Trophoblast cell (in vitro differentiated cells and primary cell): Measurements from ENCODE around the gene ODAD4.

Source experiments
- DNase-seq, 2 donors: peaks; one replicate each; pipeline ENCODE4 v3.0.0-alpha.2; 2016
- H2AFZ ChIP-seq: 2 replicates; pipeline ENCODE4 v1.6.1; 2013; ENCODE audit warnings: low read length, moderate library complexity, mild to moderate bottlenecking; ENCODE audit not compliant: insufficient read depth, poor library complexity
- H2AK5ac ChIP-seq: 2 replicates; pipeline ENCODE4 v1.6.1; 2013; ENCODE audit warnings: mild to moderate bottlenecking, low read length
- H2BK120ac ChIP-seq: 2 replicates; pipeline ENCODE4 v1.6.1; 2013; ENCODE audit warnings: low read length, mild to moderate bottlenecking, moderate library complexity; ENCODE audit not compliant: insufficient read depth, poor library complexity
- H2BK12ac ChIP-seq: 2 replicates; pipeline ENCODE4 v1.6.1; 2013; ENCODE audit warnings: mild to moderate bottlenecking, low read length, moderate library complexity
- H2BK5ac ChIP-seq: 2 replicates; pipeline ENCODE4 v1.6.1; 2013; ENCODE audit warnings: low read length, low read depth, moderate library complexity, mild to moderate bottlenecking; ENCODE audit not compliant: poor library complexity
- H3K14ac ChIP-seq: 2 replicates; pipeline ENCODE4 v1.6.1; 2013; ENCODE audit warnings: mild to moderate bottlenecking, low read length
- H3K18ac ChIP-seq: 2 replicates; pipeline ENCODE4 v1.6.1; 2013; ENCODE audit warnings: mild to moderate bottlenecking, low read length
- H3K23ac ChIP-seq: 2 replicates; pipeline ENCODE4 v1.6.1; 2013; ENCODE audit warnings: low read length
- H3K27ac ChIP-seq: 2 replicates; pipeline ENCODE4 v1.5.1; 2013; ENCODE audit warnings: low read depth, mild to moderate bottlenecking, inconsistent platforms, low read length, moderate library complexity
- H3K27me3 ChIP-seq: 2 replicates; pipeline ENCODE4 v1.6.1; 2013; ENCODE audit warnings: inconsistent platforms, mild to moderate bottlenecking, low read length, moderate library complexity; ENCODE audit not compliant: insufficient read depth
- H3K36me3 ChIP-seq, 2 experiments: 1 replicate in 1 of 2; 2 replicates in 1 of 2; pipeline ENCODE4 v1.6.1; 2013; ENCODE audit warnings: low read length in 2 of 2, mild to moderate bottlenecking in 2 of 2, moderate library complexity in 1 of 2; ENCODE audit not compliant: insufficient read depth in 2 of 2, control insufficient read depth in 1 of 2
- H3K4ac ChIP-seq: 2 replicates; pipeline ENCODE4 v1.6.1; 2013; ENCODE audit warnings: low read depth, mild to moderate bottlenecking, low read length, moderate library complexity
- H3K4me1 ChIP-seq, 2 experiments: 1 replicate in 1 of 2; 2 replicates in 1 of 2; pipeline ENCODE4 v1.6.1; 2013; ENCODE audit warnings: low read length in 2 of 2, mild to moderate bottlenecking in 2 of 2, moderate library complexity in 1 of 2; ENCODE audit not compliant: insufficient read depth in 2 of 2, control insufficient read depth in 1 of 2
- H3K4me2 ChIP-seq: 2 replicates; pipeline ENCODE4 v1.6.1; 2013; ENCODE audit warnings: inconsistent platforms, mild to moderate bottlenecking, low read length, moderate library complexity
- H3K4me3 ChIP-seq: 2 replicates; pipeline ENCODE4 v1.5.1; 2013; ENCODE audit warnings: mild to moderate bottlenecking, low read depth, low read length, inconsistent platforms
- H3K79me1 ChIP-seq: one replicate; pipeline ENCODE4 v1.6.1; 2013; ENCODE audit warnings: low read length
- H3K79me2 ChIP-seq: 2 replicates; pipeline ENCODE4 v1.6.1; 2013; ENCODE audit warnings: low read length, mild to moderate bottlenecking; ENCODE audit not compliant: control insufficient read depth, insufficient read depth, poor library complexity
- H3K9ac ChIP-seq: 2 replicates; pipeline ENCODE4 v1.6.1; 2013; ENCODE audit warnings: mild to moderate bottlenecking, low read length
- H3K9me3 ChIP-seq: 2 replicates; pipeline ENCODE4 v1.6.1; 2013; ENCODE audit warnings: low read depth, mild to moderate bottlenecking, control low read depth, inconsistent platforms, low read length; ENCODE audit not compliant: insufficient read depth
- H4K12ac ChIP-seq: 2 replicates; pipeline ENCODE4 v1.6.1; 2013; ENCODE audit warnings: low read depth, mild to moderate bottlenecking, low read length, moderate library complexity
- H4K8ac ChIP-seq: 2 replicates; pipeline ENCODE4 v1.6.1; 2013; ENCODE audit warnings: low read depth, mild to moderate bottlenecking, low read length, moderate library complexity
- H4K91ac ChIP-seq: one replicate; pipeline ENCODE4 v1.6.1; 2013; ENCODE audit warnings: low read depth, mild to moderate bottlenecking, low read length, moderate library complexity
- WGBS: extraction: QIAGEN DNeasy Blood & Tissue Kit; methylation state at CpG from one replicate; pipeline ENCODE4 v1.1.7; 2013; ENCODE audit warnings: missing lambda C conversion rate; ENCODE audit not compliant: insufficient read length, insufficient coverage; ENCODE audit errors: extremely low coverage; 5-methylcytosine and 5-hydroxymethylcytosine counted together

Gene ODAD4

GRCh38 chr17:41919840-41920579, 10.4 kb upstream of the ODAD4 start:
- DNase-seq = no peak
- Histone ChIP-seq H3K23ac (no peak overlapping the region), H2BK120ac (peak overlapping the region; percentile 9), H3K18ac (peak overlapping the region; percentile 48), H3K4me1 (peaks cover 15 to 23% of the 10 kb centered on the region in 2 experiments), H3K4me2 (peak overlapping the region; percentile 95), H3K79me1 (peaks cover 14% of the 10 kb centered on the region), H3K9ac (peak overlapping the region; percentile 24), H2BK5ac (no peak overlapping the region), H4K8ac (no peak overlapping the region), H4K12ac (no peak overlapping the region), H3K14ac (peak overlapping the region; percentile 31), H4K91ac (peak overlapping the region; percentile 8), H3K9me3 (no peaks in the 10 kb centered on the region), H3K36me3 (peaks cover 0 to 3% of the 10 kb centered on the region in 2 experiments), H3K27me3 (no peaks in the 10 kb centered on the region), H3K4ac (no peak overlapping the region), H3K79me2 (peaks cover 25% of the 10 kb centered on the region), H2AK5ac (peak overlapping the region; percentile 9), H3K27ac (peak overlapping the region; percentile 92), H2BK12ac (peak overlapping the region; percentile 5), H2AFZ (no peak overlapping the region), H3K4me3 (no peak overlapping the region)
- WGBS = no CpG with 5 or more reads among the region's 7 CpGs

- Histone ChIP-seq H2BK5ac (no peak overlapping the region), H3K9me3 (no peaks in the 10 kb centered on the region), H3K18ac (no peak overlapping the region), H3K4me2 (no peak overlapping the region), H3K23ac (no peak overlapping the region), H2BK120ac (no peak overlapping the region), H2AK5ac (no peak overlapping the region), H4K12ac (no peak overlapping the region), H2BK12ac (no peak overlapping the region), H3K4me3 (no peak overlapping the region), H2AFZ (no peak overlapping the region), H3K9ac (no peak overlapping the region), H3K36me3 (no peaks in the 10 kb centered on the region), H3K79me2 (peaks cover 21% of the 10 kb centered on the region), H3K27ac (no peak overlapping the region), H3K79me1 (peaks cover 14% of the 10 kb centered on the region), H3K14ac (no peak overlapping the region), H3K27me3 (no peaks in the 10 kb centered on the region), H4K91ac (no peak overlapping the region), H3K4ac (no peak overlapping the region), H4K8ac (no peak overlapping the region), H3K4me1 (peaks cover 9 to 18% of the 10 kb centered on the region in 2 experiments)
- no CpG with 5 or more reads among the region's 5 CpGs for WGBS
- DNase-seq = peak; percentile 88 to 94
Observed at GRCh38 chr17:41920580-41920955, 9.8 kb upstream of the ODAD4 start.

GRCh38 chr17:41925991-41926590, 4.3 kb upstream of the ODAD4 start:
- DNase-seq = no peak
- no peak overlapping the region for H3K27ac ChIP-seq
- peaks cover 2% of the 10 kb centered on the region for H3K79me1 ChIP-seq
- H4K91ac ChIP-seq = no peak overlapping the region
- no peak overlapping the region for H3K4me2 ChIP-seq
- no peaks in the 10 kb centered on the region for H3K79me2 ChIP-seq
- peaks cover 3 to 4% of the 10 kb centered on the region in 2 experiments for H3K4me1 ChIP-seq
- no peak overlapping the region for H3K4me3 ChIP-seq
- H3K9ac ChIP-seq = no peak overlapping the region
- no peaks in the 10 kb centered on the region for H3K36me3 ChIP-seq
- no peak overlapping the region for H3K14ac ChIP-seq
- H3K9me3 ChIP-seq = no peaks in the 10 kb centered on the region
- WGBS = no CpG with 5 or more reads among the region's 7 CpGs
- H2AK5ac ChIP-seq = no peak overlapping the region
- H3K27me3 ChIP-seq = no peaks in the 10 kb centered on the region
- no peak overlapping the region for H2BK120ac ChIP-seq
- no peak overlapping the region for H3K18ac ChIP-seq
- no peak overlapping the region for H3K23ac ChIP-seq
- no peak overlapping the region for H4K12ac ChIP-seq
- H2BK5ac ChIP-seq = no peak overlapping the region
- no peak overlapping the region for H3K4ac ChIP-seq
- H2AFZ ChIP-seq = no peak overlapping the region
- H2BK12ac ChIP-seq = no peak overlapping the region
- H4K8ac ChIP-seq = no peak overlapping the region

GRCh38 chr17:41928693-41929251, 1.6 kb upstream of the ODAD4 start:
- H3K36me3 ChIP-seq = no peaks in the 10 kb centered on the region
- peak overlapping the region; percentile 74 for H2BK12ac ChIP-seq
- H3K27ac ChIP-seq = no peak overlapping the region
- peak overlapping the region; percentile 58 for H2AFZ ChIP-seq
- WGBS = no CpG with 5 or more reads among the region's 6 CpGs
- H3K4me2 ChIP-seq = no peak overlapping the region
- peak overlapping the region; percentile 21 for H3K4ac ChIP-seq
- H4K8ac ChIP-seq = peak overlapping the region; percentile 48
- no peak overlapping the region for H4K12ac ChIP-seq
- no peak overlapping the region for H3K14ac ChIP-seq
- no peak overlapping the region for H3K4me3 ChIP-seq
- no peak overlapping the region for H4K91ac ChIP-seq
- H3K4me1 ChIP-seq = peaks cover 3 to 6% of the 10 kb centered on the region in 2 experiments
- peak overlapping the region; percentile 58 for H3K18ac ChIP-seq
- H3K9me3 ChIP-seq = no peaks in the 10 kb centered on the region
- no peaks in the 10 kb centered on the region for H3K79me2 ChIP-seq
- H2AK5ac ChIP-seq = no peak overlapping the region
- no peak overlapping the region for H2BK5ac ChIP-seq
- H3K27me3 ChIP-seq = no peaks in the 10 kb centered on the region
- DNase-seq = no peak
- H3K9ac ChIP-seq = no peak overlapping the region
- H3K79me1 ChIP-seq = peaks cover 2% of the 10 kb centered on the region
- no peak overlapping the region for H3K23ac ChIP-seq
- H2BK120ac ChIP-seq = no peak overlapping the region
